A549 (cell line): Measurements from ENCODE around the gene TMEM61.

Experiments
- CEBPB ChIP-seq, 2 experiments: fragments of >200 bp in 1 of 2; sonication (Bioruptor Twin) in 1 of 2; formaldehyde crosslinking in 1 of 2; IDR thresholded peaks; 2 replicates each; pipeline ENCODE4 v1.6.1; 2012 to 2016
- CTCF ChIP-seq: fragments of >200 bp; sonication (Bioruptor Twin); formaldehyde crosslinking; IDR thresholded peaks from 3 replicates; pipeline ENCODE4 v1.5.1; 2016
- ELK1 ChIP-seq: fragments of 150-350 bp; IDR thresholded peaks from 2 replicates; pipeline ENCODE4 v1.6.1; 2014; ENCODE audit warnings: low read depth, mild to moderate bottlenecking, low read length
- MAFK ChIP-seq: fragments of 450-650 bp; IDR thresholded peaks from 2 replicates; pipeline ENCODE4 v1.6.1; 2014; ENCODE audit not compliant: partially characterized antibody
- MAX ChIP-seq: IDR thresholded peaks from 2 replicates; pipeline ENCODE4 v1.6.1; 2012
- POLR2A ChIP-seq: IDR thresholded peaks from 2 replicates; pipeline ENCODE4 v1.6.1; 2012; ENCODE audit warnings: mild to moderate bottlenecking, low read length
- RAD21 ChIP-seq, 2 experiments: fragments of >200 bp in 1 of 2; sonication (Bioruptor Twin) in 1 of 2; formaldehyde crosslinking in 1 of 2; IDR thresholded peaks in 1 of 2; conservative IDR thresholded peaks in 1 of 2; 2 replicates in 1 of 2; 3 replicates in 1 of 2; pipeline ENCODE4 v1.6.1; 2012 to 2018; ENCODE audit warnings: inconsistent platforms in 1 of 2
- RCOR1 ChIP-seq: fragments of 150-350 bp; IDR thresholded peaks from 2 replicates; pipeline ENCODE4 v1.6.1; 2014; ENCODE audit warnings: antibody characterized with exemption, low read length, low read depth
- SMC3 ChIP-seq: fragments of >200 bp; sonication (Bioruptor Twin); formaldehyde crosslinking; IDR thresholded peaks from 3 replicates; pipeline ENCODE4 v1.6.1; 2018; ENCODE audit warnings: inconsistent platforms
- USF2 ChIP-seq: fragments of 450-650 bp; IDR thresholded peaks from 2 replicates; pipeline ENCODE4 v1.6.1; 2014; ENCODE audit warnings: antibody characterized with exemption

DNA sequence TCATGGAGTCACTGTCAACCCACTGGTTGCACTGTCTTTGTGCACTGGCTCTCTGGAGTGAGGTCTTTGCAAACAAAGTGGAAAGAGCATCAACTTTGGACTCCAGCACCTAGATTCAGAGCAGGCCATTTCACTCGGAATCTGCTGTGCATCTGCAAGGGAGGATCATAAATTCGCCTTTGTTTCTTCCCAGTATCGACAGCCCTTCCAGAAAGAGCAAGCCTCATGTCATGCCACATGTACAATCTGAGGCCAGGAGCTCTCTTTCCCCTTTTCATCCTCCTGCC is 58.1 kb downstream of the TMEM61 start:
- no peak for TF ChIP-seq CTCF
- TF ChIP-seq RCOR1, result no peak
- TF ChIP-seq MAX, result no peak
- TF ChIP-seq RAD21 (conservative IDR thresholded peaks at IDR 0.05 in 1 of 2, IDR thresholded peaks at IDR 0.05 in 1 of 2), result no peak
- TF ChIP-seq POLR2A, result no peak
- TF ChIP-seq CEBPB (IDR thresholded peaks at IDR 0.05), result no peak
- TF ChIP-seq ELK1, result no peak
- TF ChIP-seq SMC3, result no peak
- no peak for TF ChIP-seq MAFK
- no peak for TF ChIP-seq USF2
